ENCODE results near the gene TRERF1.

- TF ChIP-seq POLR2A (IDR thresholded peaks at IDR 0.05) (no peak), CTCF (IDR thresholded peaks at IDR 0.05) (no peak)
These were observed 256.3 kb downstream of the TRERF1 start for GRCh38 chr6:42195415-42195814.

Data from thyroid gland (tissue), 4 donors.